Measurements from ENCODE around the gene CAMKMT. TPM values are rescaled to one million over a fixed set of nuclear protein-coding genes. Genes with fewer than 3 reads are reported as not detected.

CAMKMT gene
- total RNA-seq, 1 donor from 2014 or later: 5.8 TPM

- no peak overlapping the region for H3K4me3 ChIP-seq (ENCODE audit: low read depth, low read length)
- DNase-seq (ENCODE audit: low read depth): no peak
- TF ChIP-seq CTCF (IDR thresholded peaks at IDR 0.05; ENCODE audit: insufficient read depth, low read length, poor library complexity, severe bottlenecking): no peak
Measured at GRCh38 chr2:44596537-44597320, 235.0 kb downstream of the CAMKMT start.

DNA sequence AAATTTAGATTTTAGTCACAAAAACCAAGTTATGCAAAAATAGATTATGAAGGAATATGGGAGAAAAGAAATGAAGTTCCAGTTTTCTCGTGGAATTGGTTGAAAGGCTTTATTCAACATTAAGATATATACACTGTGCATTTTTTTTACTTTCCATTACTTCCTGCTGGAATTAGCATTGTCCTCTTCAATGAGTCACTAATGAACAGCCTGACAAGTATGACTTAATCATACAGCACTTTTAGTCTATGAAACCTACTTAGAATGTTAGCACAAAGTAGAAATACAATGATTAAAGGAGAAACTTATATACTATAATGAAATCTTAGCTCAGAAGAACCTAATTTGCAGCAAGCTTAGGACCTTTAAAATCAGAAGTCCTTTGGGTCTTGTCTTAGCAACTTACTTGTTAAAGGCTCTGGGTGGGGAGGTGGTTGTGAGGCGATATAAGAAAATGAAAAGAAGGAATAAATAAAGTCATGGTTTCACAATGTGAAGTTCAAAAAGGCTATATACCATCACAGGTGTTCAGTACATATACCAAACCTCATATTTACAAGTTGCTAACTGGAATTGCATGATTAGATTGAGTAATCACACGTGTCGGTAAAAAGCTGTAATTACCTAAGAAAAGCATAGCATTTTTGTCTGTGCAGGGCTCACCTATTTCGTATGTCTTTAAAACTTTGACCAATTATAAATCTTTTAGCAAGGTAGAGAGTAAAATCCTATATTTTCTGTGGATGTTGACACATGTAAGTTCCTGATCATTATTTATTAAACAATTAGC is 236.8 kb downstream of the CAMKMT start:
- Histone ChIP-seq H3K36me3 (ENCODE audit: control insufficient read depth, insufficient read depth, low read length) (no peaks in the 10 kb centered on the region), H3K27me3 (ENCODE audit: control insufficient read depth, insufficient read depth, low read length) (no peaks in the 10 kb centered on the region), H3K4me3 (ENCODE audit: low read depth, low read length) (no peak overlapping the region)
- no peak for DNase-seq (ENCODE audit: low read depth)
- no peak for TF ChIP-seq CTCF (IDR thresholded peaks at IDR 0.05; ENCODE audit: insufficient read depth, low read length, poor library complexity, severe bottlenecking)

More at GRCh38 chr2:44596537-44597320, 235.0 kb downstream of the CAMKMT start:
- no peaks in the 10 kb centered on the region for H3K36me3 ChIP-seq (ENCODE audit: control insufficient read depth, insufficient read depth, low read length)
- H3K27me3 ChIP-seq (ENCODE audit: control insufficient read depth, insufficient read depth, low read length): no peaks in the 10 kb centered on the region

DNA sequence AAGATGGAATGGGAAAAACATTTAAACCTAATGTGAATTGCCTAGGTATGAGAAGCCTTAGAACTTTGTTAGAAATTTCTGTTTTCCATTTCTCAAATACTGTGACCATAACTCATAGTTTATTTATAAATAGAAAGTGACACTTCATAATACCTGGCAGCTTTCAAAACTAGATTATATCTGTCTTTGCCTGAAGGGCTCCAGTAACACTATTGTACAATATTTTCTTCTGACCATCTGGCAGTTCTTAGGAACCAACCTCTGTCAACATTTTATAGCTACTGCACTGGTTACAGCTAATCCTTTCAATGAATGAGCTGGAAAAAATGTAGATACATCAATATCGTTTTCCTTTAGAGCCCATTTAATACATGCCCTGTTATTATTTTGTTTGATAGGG is 237.4 kb downstream of the CAMKMT start:
- Histone ChIP-seq H3K4me3 (ENCODE audit: low read depth, low read length) (no peak overlapping the region), H3K36me3 (ENCODE audit: control insufficient read depth, insufficient read depth, low read length) (no peaks in the 10 kb centered on the region), H3K27me3 (ENCODE audit: control insufficient read depth, insufficient read depth, low read length) (no peaks in the 10 kb centered on the region)
- TF ChIP-seq CTCF (IDR thresholded peaks at IDR 0.05; ENCODE audit: insufficient read depth, low read length, poor library complexity, severe bottlenecking): no peak
- no peak for DNase-seq (ENCODE audit: low read depth)

- Histone ChIP-seq H3K4me3 (ENCODE audit: low read depth, low read length) (no peak overlapping the region), H3K36me3 (ENCODE audit: control insufficient read depth, insufficient read depth, low read length) (no peaks in the 10 kb centered on the region), H3K27me3 (ENCODE audit: control insufficient read depth, insufficient read depth, low read length) (no peaks in the 10 kb centered on the region)
- TF ChIP-seq CTCF (IDR thresholded peaks at IDR 0.05; ENCODE audit: insufficient read depth, low read length, poor library complexity, severe bottlenecking): no peak
- no peak for DNase-seq (ENCODE audit: low read depth)
Measured at GRCh38 chr2:44602446-44602845, 240.7 kb downstream of the CAMKMT start.

- no peak for DNase-seq (ENCODE audit: low read depth)
- Histone ChIP-seq H3K4me3 (ENCODE audit: low read depth, low read length) (no peak overlapping the region), H3K36me3 (ENCODE audit: control insufficient read depth, insufficient read depth, low read length) (no peaks in the 10 kb centered on the region), H3K27me3 (ENCODE audit: control insufficient read depth, insufficient read depth, low read length) (no peaks in the 10 kb centered on the region)
- no peak for TF ChIP-seq CTCF (IDR thresholded peaks at IDR 0.05; ENCODE audit: insufficient read depth, low read length, poor library complexity, severe bottlenecking)
Measured at GRCh38 chr2:44605511-44605910, 243.8 kb downstream of the CAMKMT start.

All from kidney epithelial cell (primary cell).